Sigmoid colon (tissue), 7 donors: Measurements from ENCODE around the gene GDAP1L1. TPM values are rescaled to one million over a fixed set of nuclear protein-coding genes. Genes with fewer than 3 reads are reported as not detected.
"Not testable (repeated sequence)": the region's sequence is repeated elsewhere in the genome, so short reads cannot be mapped to it uniquely, and the experiment has no call there.

ENCODE experiments used
- DNase-seq: peaks from one replicate; pipeline ENCODE4 v3.0.0-alpha.2; 2019
- H3K27ac ChIP-seq, 4 donors: fragments of 200-600 bp; sonication (generic); one replicate each; pipeline ENCODE4 v1.5.1; 2016 to 2019; ENCODE audit warnings: mild to moderate bottlenecking in 1 of 4
- H3K27me3 ChIP-seq, 3 donors: fragments of 200-600 bp; sonication (generic); one replicate each; pipeline ENCODE4 v1.5.1; 2019; ENCODE audit warnings: mild to moderate bottlenecking in 1 of 3
- H3K36me3 ChIP-seq, 4 donors: fragments of 200-600 bp; sonication (generic); one replicate each; pipeline ENCODE4 v1.5.1; 2016 to 2019
- H3K4me1 ChIP-seq, 4 donors: fragments of 200-600 bp; sonication (generic); one replicate each; pipeline ENCODE4 v1.5.1; 2017 to 2019
- H3K4me3 ChIP-seq, 4 donors: fragments of 200-600 bp; sonication (generic); one replicate each; pipeline ENCODE4 v1.5.1; 2017 to 2019; ENCODE audit warnings: mild to moderate bottlenecking in 2 of 4, moderate library complexity in 1 of 4
- H3K9me3 ChIP-seq, 4 donors: fragments of 200-600 bp in 3 of 4; sonication (generic) in 3 of 4; one replicate each; pipeline versions ENCODE4 v1.5.1 to v1.6.1; 2013 to 2019
- CTCF ChIP-seq, 4 experiments: fragments of 450-650 bp in 3 of 4; fragments of 200-600 bp in 1 of 4; IDR thresholded peaks; one replicate each; pipeline ENCODE4 v1.5.1; 2016 to 2019; ENCODE audit warnings: antibody characterized with exemption in 4 of 4, mild to moderate bottlenecking in 3 of 4, moderate library complexity in 2 of 4
- EP300 ChIP-seq, 4 donors: sonication (generic); formaldehyde crosslinking; IDR thresholded peaks; one replicate each; pipeline ENCODE4 v1.6.1; 2017; ENCODE audit warnings: antibody characterized with exemption in 4 of 4
- POLR2A ChIP-seq, 2 donors: fragments of 450-650 bp; IDR thresholded peaks; one replicate each; pipeline ENCODE4 v1.6.1; 2016; ENCODE audit warnings: antibody characterized with exemption in 2 of 2, mild to moderate bottlenecking in 2 of 2, moderate library complexity in 2 of 2
- POLR2AphosphoS5 ChIP-seq, 4 donors: sonication (generic); formaldehyde crosslinking; IDR thresholded peaks; one replicate each; pipeline ENCODE4 v1.6.1; 2017; ENCODE audit warnings: antibody characterized with exemption in 4 of 4
- WGBS, 2 donors: extraction: QIAGEN DNeasy Blood & Tissue Kit; methylation state at CpG; one replicate each; pipeline ENCODE4 v1.1.7; 2013; 5-methylcytosine and 5-hydroxymethylcytosine counted together
- intact Hi-C: fragments of 100-400 bp; cut with DNase I; formaldehyde crosslinking; loops from one replicate; pipeline ENCODE4 v1.15.1; 2023
- polyA plus RNA-seq, 3 donors: library from polyadenylated mRNA; stranded (reverse); fragments of 200-250 nt; gene quantifications; one replicate each; pipeline ENCODE4 v1.2.3, GENCODE V29; 2013
- total RNA-seq, 4 donors: library from RNA; depleted of rRNA; stranded (reverse); fragments of >200 nt; gene quantifications; one replicate each; pipeline ENCODE4 v1.1.0, GENCODE V29; 2016
- donor health status: healthy with polysubstance abuse.
- donor health status: Bipolar disorder and iron deficiency.
- donor health status: healthy.

Gene GDAP1L1
- total and polyA plus RNA-seq, 7 donors, result 0.20 to 1.4 (median 0.60) TPM; not detected in 2

- Histone ChIP-seq H3K36me3 (no peaks in the 10 kb centered on the region), H3K4me1 (peaks cover 0 to 14% (median 9%) of the 10 kb centered on the region in 4 donors), H3K9me3 (no peaks in the 10 kb centered on the region), H3K4me3 (no peak overlapping the region), H3K27me3 (no peaks in the 10 kb centered on the region), H3K27ac (no peak overlapping the region)
- TF ChIP-seq CTCF (IDR thresholded peaks at IDR 0.05), result no peak
- no peak for TF ChIP-seq EP300 (IDR thresholded peaks at IDR 0.05)
- TF ChIP-seq POLR2AphosphoS5 (IDR thresholded peaks at IDR 0.05), result no peak
- TF ChIP-seq POLR2A (IDR thresholded peaks at IDR 0.05), result no peak
- intact Hi-C loops, result loop anchor here (5.0 to 10.0 kb wide), 4 partner anchors 198 to 570 kb away; partner anchors contain the start of gene YWHAB
- DNase-seq, result no peak
Observed at GRCh38 chr20:44314870-44315269, 67.8 kb downstream of the GDAP1L1 start.

GRCh38 chr20:44319839-44320422 lies 72.8 kb downstream of the GDAP1L1 start:
- no peaks in the 10 kb centered on the region for H3K9me3 ChIP-seq
- 94 to 95% methylated on average over 2 of the region's 2 CpGs for WGBS, 2 donors
- no peaks in the 10 kb centered on the region for H3K36me3 ChIP-seq
- no peak for DNase-seq
- no peak overlapping the region for H3K4me3 ChIP-seq
- no peak for TF ChIP-seq CTCF (IDR thresholded peaks at IDR 0.05)
- TF ChIP-seq EP300 (IDR thresholded peaks at IDR 0.05), result no peak
- no peak for TF ChIP-seq POLR2A (IDR thresholded peaks at IDR 0.05)
- no peak for TF ChIP-seq POLR2AphosphoS5 (IDR thresholded peaks at IDR 0.05)
- no peak overlapping the region for H3K27ac ChIP-seq
- no peaks in the 10 kb centered on the region for H3K27me3 ChIP-seq
- no peaks in the 10 kb centered on the region for H3K4me1 ChIP-seq
- intact Hi-C loops, result loop anchor here (10.0 kb wide), 3 partner anchors 405 to 565 kb away; partner anchors contain the start of gene YWHAB

GRCh38 chr20:44324343-44324742 lies 77.2 kb downstream of the GDAP1L1 start:
- H3K4me1 ChIP-seq, result peaks cover 0 to 8% (median 4%) of the 10 kb centered on the region in 4 donors
- no peak overlapping the region for H3K27ac ChIP-seq
- 6 to 20% methylated on average over 1 of the region's 1 CpG for WGBS, 2 donors
- peaks cover 0 to 22% (median 15%) of the 10 kb centered on the region in 3 donors for H3K27me3 ChIP-seq
- no peak for DNase-seq
- no peaks in the 10 kb centered on the region for H3K36me3 ChIP-seq
- no peaks in the 10 kb centered on the region for H3K9me3 ChIP-seq
- intact Hi-C loops, result no loop called here
- TF ChIP-seq POLR2A (IDR thresholded peaks at IDR 0.05), result no peak
- no peak for TF ChIP-seq POLR2AphosphoS5 (IDR thresholded peaks at IDR 0.05)
- TF ChIP-seq CTCF (IDR thresholded peaks at IDR 0.05), result no peak
- TF ChIP-seq EP300 (IDR thresholded peaks at IDR 0.05), result no peak
- H3K4me3 ChIP-seq, result no peak overlapping the region

- Histone ChIP-seq H3K36me3 (no peaks in the 10 kb centered on the region), H3K4me3 (peak overlapping the region in 3 of 4 donors; percentile 7 to 35 (median 31)), H3K27me3 (peaks cover 0 to 22% (median 15%) of the 10 kb centered on the region in 3 donors), H3K27ac (no peak overlapping the region), H3K4me1 (peaks cover 0 to 8% (median 4%) of the 10 kb centered on the region in 4 donors), H3K9me3 (no peaks in the 10 kb centered on the region)
- intact Hi-C loops, result no loop called here
- no peak for DNase-seq
- WGBS, 2 donors, result 8 to 13% methylated on average over 50 of the region's 50 CpGs
- TF ChIP-seq POLR2A (IDR thresholded peaks at IDR 0.05), result no peak
- TF ChIP-seq EP300 (IDR thresholded peaks at IDR 0.05), result no peak
- TF ChIP-seq POLR2AphosphoS5 (IDR thresholded peaks at IDR 0.05), result no peak
- no peak for TF ChIP-seq CTCF (IDR thresholded peaks at IDR 0.05)
Observed at GRCh38 chr20:44326391-44327159, 79.5 kb downstream of the GDAP1L1 start.

- H3K36me3 ChIP-seq, H3K27ac ChIP-seq, H3K4me3 ChIP-seq, H3K9me3 ChIP-seq, H3K4me1 ChIP-seq, DNase-seq, intact Hi-C loops: not testable (repeated sequence)
- H3K27me3 ChIP-seq, result peaks cover 0 to 22% (median 15%) of the 10 kb centered on the region in 3 donors
- 76 to 89% methylated on average over 7 of the region's 7 CpGs for WGBS, 2 donors
Observed at GRCh38 chr20:44327748-44328147, 80.6 kb downstream of the GDAP1L1 start.
